Measurements from ENCODE around the gene IP6K3. TPM values are rescaled to one million over a fixed set of nuclear protein-coding genes. Genes with fewer than 3 reads are reported as not detected.

The IP6K3 gene
- total RNA-seq, 1 donor from 2014 or later = not detected

DNA sequence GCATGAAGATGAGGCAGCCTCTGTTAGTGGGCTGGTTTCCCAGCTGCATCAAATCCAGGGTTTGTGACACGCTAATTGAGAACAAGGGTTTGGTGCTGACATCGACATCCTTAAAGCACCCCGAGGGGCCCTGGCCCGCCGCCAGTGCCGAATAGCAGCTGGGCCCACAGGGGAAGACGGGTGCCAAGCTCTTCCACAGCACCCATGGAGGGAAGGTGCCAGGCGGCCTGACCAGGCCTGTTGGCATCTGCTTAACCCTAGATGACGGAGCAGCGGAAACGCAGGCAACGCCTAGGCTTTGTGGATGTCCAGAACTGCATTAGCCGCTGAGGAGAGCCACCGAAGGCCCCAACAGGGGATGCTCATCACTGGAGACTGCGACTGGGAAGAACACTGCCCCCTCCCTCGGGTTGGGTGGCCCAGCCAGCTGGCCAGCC is 51.2 kb downstream of the IP6K3 start:
- H3K36me3 Mint-ChIP-seq (ENCODE audit: low read depth) = peaks cover 54% of the 10 kb centered on the region
- H3K27ac Mint-ChIP-seq = peak overlapping the region; percentile 90
- no peaks in the 10 kb centered on the region for H3K9me3 Mint-ChIP-seq
- CTCF ChIA-PET = interaction anchor here (0.9 kb wide), 2 partner anchors 16 to 105 kb away, joined by 3 to 4 read pairs; no protein-coding TSS in a partner anchor
- POLR2A ChIA-PET = interaction anchor here (1.2 to 3.6 kb wide), 6 partner anchors 16 to 125 kb away, joined by 3 to 17 read pairs (median 8); partner anchors contain the start of genes BAK1, ITPR3 and UQCC2
- H3K27me3 Mint-ChIP-seq = no peaks in the 10 kb centered on the region
- DNase-seq (no peak), ATAC-seq (ENCODE audit: low read depth) (no peak)
- no peak overlapping the region for H3K4me3 Mint-ChIP-seq
- TF ChIP-seq, protein P1, sequence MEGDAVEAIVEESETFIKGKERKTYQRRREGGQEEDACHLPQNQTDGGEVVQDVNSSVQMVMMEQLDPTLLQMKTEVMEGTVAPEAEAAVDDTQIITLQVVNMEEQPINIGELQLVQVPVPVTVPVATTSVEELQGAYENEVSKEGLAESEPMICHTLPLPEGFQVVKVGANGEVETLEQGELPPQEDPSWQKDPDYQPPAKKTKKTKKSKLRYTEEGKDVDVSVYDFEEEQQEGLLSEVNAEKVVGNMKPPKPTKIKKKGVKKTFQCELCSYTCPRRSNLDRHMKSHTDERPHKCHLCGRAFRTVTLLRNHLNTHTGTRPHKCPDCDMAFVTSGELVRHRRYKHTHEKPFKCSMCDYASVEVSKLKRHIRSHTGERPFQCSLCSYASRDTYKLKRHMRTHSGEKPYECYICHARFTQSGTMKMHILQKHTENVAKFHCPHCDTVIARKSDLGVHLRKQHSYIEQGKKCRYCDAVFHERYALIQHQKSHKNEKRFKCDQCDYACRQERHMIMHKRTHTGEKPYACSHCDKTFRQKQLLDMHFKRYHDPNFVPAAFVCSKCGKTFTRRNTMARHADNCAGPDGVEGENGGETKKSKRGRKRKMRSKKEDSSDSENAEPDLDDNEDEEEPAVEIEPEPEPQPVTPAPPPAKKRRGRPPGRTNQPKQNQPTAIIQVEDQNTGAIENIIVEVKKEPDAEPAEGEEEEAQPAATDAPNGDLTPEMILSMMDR (IDR thresholded peaks at IDR 0.05) = no peak
- intact Hi-C loops (cut with micrococcal nuclease) = loop anchor here (5.0 kb wide), 1 partner anchor 268 kb away; no protein-coding TSS in a partner anchor
- H3K4me1 Mint-ChIP-seq = peaks cover 88% of the 10 kb centered on the region

DNA sequence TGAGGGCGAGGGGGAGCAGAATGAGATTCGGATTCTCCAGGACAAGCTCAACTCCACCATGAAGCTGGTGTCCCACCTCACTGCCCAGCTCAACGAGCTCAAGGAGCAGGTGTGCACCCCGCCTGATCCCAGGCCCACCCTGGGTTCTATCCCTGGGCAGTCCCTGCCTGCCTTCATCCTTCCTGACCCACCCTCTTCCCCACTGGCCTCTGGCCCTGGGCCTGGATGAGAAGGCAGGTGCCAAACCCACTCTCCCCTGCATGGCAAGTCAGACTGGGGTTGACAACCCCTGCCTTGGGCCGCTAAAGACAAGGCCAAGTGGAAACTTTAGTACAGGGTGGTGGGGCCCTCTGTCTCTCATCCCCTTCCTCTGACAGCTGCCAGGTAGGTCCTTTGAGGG is 51.7 kb downstream of the IP6K3 start:
- TF ChIP-seq, protein P1 (IDR thresholded peaks at IDR 0.05) = no peak
- Mint-ChIP-seq H3K9me3 (no peaks in the 10 kb centered on the region), H3K27ac (peak overlapping the region; percentile 83), H3K4me1 (peaks cover 83% of the 10 kb centered on the region), H3K27me3 (no peaks in the 10 kb centered on the region), H3K4me3 (no peak overlapping the region), H3K36me3 (ENCODE audit: low read depth) (peaks cover 55% of the 10 kb centered on the region)
- CTCF ChIA-PET = interaction anchor here (0.9 to 2.0 kb wide), 3 partner anchors 87 to 124 kb away, joined by 3 to 7 read pairs (median 4); no protein-coding TSS in a partner anchor
- DNase-seq (no peak), ATAC-seq (ENCODE audit: low read depth) (no peak)
- POLR2A ChIA-PET = interaction anchor here (1.5 to 3.6 kb wide), 5 partner anchors 16 to 124 kb away, joined by 5 to 17 read pairs (median 10); partner anchors contain the start of genes BAK1, ITPR3 and UQCC2
- intact Hi-C loops (cut with micrococcal nuclease) = loop anchor here (5.0 kb wide), 1 partner anchor 268 kb away; no protein-coding TSS in a partner anchor

GRCh38 chr6:33694401-33694931 is 52.2 kb downstream of the IP6K3 start:
- H3K4me3 Mint-ChIP-seq = peak overlapping the region; percentile 24
- H3K27me3 Mint-ChIP-seq = no peaks in the 10 kb centered on the region
- peaks cover 59% of the 10 kb centered on the region for H3K36me3 Mint-ChIP-seq (ENCODE audit: low read depth)
- ChIA-PET CTCF (interaction anchor here (0.9 to 2.0 kb wide), 3 partner anchors 87 to 124 kb away, joined by 3 to 7 read pairs (median 4); no protein-coding TSS in a partner anchor), POLR2A (interaction anchor here (0.6 to 3.6 kb wide), 8 partner anchors 17 to 315 kb away, joined by 3 to 17 read pairs (median 8); partner anchors contain the start of genes ITPR3, UQCC2 and ZBTB9)
- H3K4me1 Mint-ChIP-seq = peaks cover 78% of the 10 kb centered on the region
- ATAC-seq (ENCODE audit: low read depth) (peak; percentile 14), DNase-seq (no peak)
- TF ChIP-seq, protein P1 (IDR thresholded peaks at IDR 0.05) = no peak
- intact Hi-C loops (cut with micrococcal nuclease) = no loop called here
- H3K27ac Mint-ChIP-seq = peak overlapping the region; percentile 83
- no peaks in the 10 kb centered on the region for H3K9me3 Mint-ChIP-seq

GRCh38 chr6:33693186-33694105 is 53.3 kb downstream of the IP6K3 start:
- peak; percentile 13 for ATAC-seq (ENCODE audit: low read depth)
- Mint-ChIP-seq H3K27me3 (no peaks in the 10 kb centered on the region), H3K27ac (peak overlapping the region; percentile 88), H3K9me3 (no peaks in the 10 kb centered on the region), H3K4me3 (peak overlapping the region; percentile 41), H3K4me1 (peaks cover 68% of the 10 kb centered on the region), H3K36me3 (ENCODE audit: low read depth) (peaks cover 66% of the 10 kb centered on the region)
- intact Hi-C loops (cut with micrococcal nuclease) = loop anchor here (2.0 kb wide), 1 partner anchor 61 kb away; no protein-coding TSS in a partner anchor
- no peak for DNase-seq
- TF ChIP-seq, protein P1 (IDR thresholded peaks at IDR 0.05) = no peak
- CTCF ChIA-PET = interaction anchor here (2.0 kb wide), 1 partner anchor 86 kb away, joined by 7 read pairs; no protein-coding TSS in a partner anchor
- POLR2A ChIA-PET = interaction anchor here (0.5 to 3.6 kb wide), 9 partner anchors 18 to 351 kb away, joined by 3 to 17 read pairs (median 6); partner anchors contain the start of genes ITPR3, UQCC2 and ZBTB9
